GOT3 (cell line): ENCODE measurements around the gene ZNF516.

Source experiments
- DNase-seq: peaks from one replicate; lab custom pipeline; 2025; ENCODE audit warnings: mixed read lengths; lab: John Stamatoyannopoulos, UW

The ZNF516 gene

GRCh38 chr18:76441668-76442412 is 53.2 kb downstream of the ZNF516 start:
- DNase-seq: no peak

GRCh38 chr18:76441002-76441667 is 53.9 kb downstream of the ZNF516 start:
- no peak for DNase-seq

GRCh38 chr18:76437910-76438309 is 57.1 kb downstream of the ZNF516 start:
- no peak for DNase-seq

- no peak for DNase-seq
Observed at GRCh38 chr18:76437011-76437410, 58.0 kb downstream of the ZNF516 start.

GRCh38 chr18:76436342-76436741 is 58.7 kb downstream of the ZNF516 start:
- no peak for DNase-seq

GRCh38 chr18:76435316-76435989 is 59.6 kb downstream of the ZNF516 start:
- DNase-seq: no peak

GRCh38 chr18:76434452-76434851 is 60.6 kb downstream of the ZNF516 start:
- DNase-seq: no peak

- DNase-seq: no peak
Observed at GRCh38 chr18:76433788-76434187, 61.3 kb downstream of the ZNF516 start.

GRCh38 chr18:76432970-76433767 is 61.9 kb downstream of the ZNF516 start:
- DNase-seq: no peak

- no peak for DNase-seq
Observed at GRCh38 chr18:76432274-76432755, 62.7 kb downstream of the ZNF516 start.

- no peak for DNase-seq
Observed at GRCh38 chr18:76431437-76432273, 63.4 kb downstream of the ZNF516 start.

- DNase-seq: no peak
Observed at GRCh38 chr18:76430636-76431035, 64.4 kb downstream of the ZNF516 start.

GRCh38 chr18:76429262-76430126 is 65.5 kb downstream of the ZNF516 start:
- DNase-seq: no peak

GRCh38 chr18:76428396-76429261 is 66.4 kb downstream of the ZNF516 start:
- no peak for DNase-seq

- no peak for DNase-seq
Observed at GRCh38 chr18:76426737-76427305, 68.2 kb downstream of the ZNF516 start.

GRCh38 chr18:76425146-76426131 is 69.6 kb downstream of the ZNF516 start:
- no peak for DNase-seq

GRCh38 chr18:76422838-76423237 is 72.2 kb downstream of the ZNF516 start:
- DNase-seq: no peak

GRCh38 chr18:76422121-76422520 is 72.9 kb downstream of the ZNF516 start:
- no peak for DNase-seq
